Astrocyte of the spinal cord (primary cell): ENCODE measurements around the gene EVPLL.
"Not testable (repeated sequence)": the region's sequence is repeated elsewhere in the genome, so short reads cannot be mapped to it uniquely, and the experiment has no call there.

Experiments
- DNase-seq: peaks from one replicate; pipeline ENCODE4 v3.0.0; 2011; ENCODE audit warnings: low read depth, low spot score
- H3K4me3 ChIP-seq: 2 replicates; pipeline ENCODE4 v1.5.1; 2011; ENCODE audit warnings: low read depth, mild to moderate bottlenecking, low read length, moderate library complexity
- CTCF ChIP-seq: IDR thresholded peaks from 2 replicates; pipeline ENCODE4 v1.5.1; 2012; ENCODE audit warnings: low read depth, mild to moderate bottlenecking, low read length, inconsistent platforms
- in situ Hi-C: cut with HindIII; loops from 2 replicates; pipeline ENCODE4 v1.10.0; 2017; ENCODE audit warnings: low sequenced_read_pairs

Gene EVPLL

GRCh38 chr17:18364166-18364565 is 13.4 kb upstream of the EVPLL start:
- in situ Hi-C loops: no loop called here
- TF ChIP-seq CTCF: no peak

GRCh38 chr17:18368946-18369345 is 8.6 kb upstream of the EVPLL start:
- no peak for TF ChIP-seq CTCF
- DNase-seq: no peak
- H3K4me3 ChIP-seq: no peak overlapping the region
- in situ Hi-C loops: no loop called here

More at GRCh38 chr17:18364166-18364565, 13.4 kb upstream of the EVPLL start:
- DNase-seq: no peak
- no peak overlapping the region for H3K4me3 ChIP-seq

- TF ChIP-seq CTCF: no peak
- no peak for DNase-seq
- in situ Hi-C loops: no loop called here
- H3K4me3 ChIP-seq: no peak overlapping the region
These were observed 6.8 kb upstream of the EVPLL start for GRCh38 chr17:18370761-18371160.

GRCh38 chr17:18371455-18371854 is 6.1 kb upstream of the EVPLL start:
- no peak for TF ChIP-seq CTCF
- DNase-seq: no peak
- in situ Hi-C loops: no loop called here
- no peak overlapping the region for H3K4me3 ChIP-seq

- H3K4me3 ChIP-seq, DNase-seq, in situ Hi-C loops: not testable (repeated sequence)
These were observed 4.4 kb upstream of the EVPLL start for GRCh38 chr17:18373181-18373580.

GRCh38 chr17:18374216-18374615 is 3.4 kb upstream of the EVPLL start:
- no peak overlapping the region for H3K4me3 ChIP-seq
- TF ChIP-seq CTCF: no peak
- no peak for DNase-seq
- in situ Hi-C loops: no loop called here

GRCh38 chr17:18378205-18378505 is 577 bp downstream of the EVPLL start:
- DNase-seq: no peak
- TF ChIP-seq CTCF: no peak
- no peak overlapping the region for H3K4me3 ChIP-seq
- in situ Hi-C loops: no loop called here

GRCh38 chr17:18378614-18379013 is 1.0 kb downstream of the EVPLL start:
- in situ Hi-C loops, H3K4me3 ChIP-seq, DNase-seq: not testable (repeated sequence)
